ENCODE results near the gene GDPGP1.

GRCh38 chr15:90213818-90214204 is 20.2 kb upstream of the GDPGP1 start:
- no peak for TF ChIP-seq CTCF (IDR thresholded peaks at IDR 0.05)
- TF ChIP-seq POLR2A (IDR thresholded peaks at IDR 0.05): no peak
